ENCODE measurements around the gene FAM13A.

The FAM13A gene

DNA sequence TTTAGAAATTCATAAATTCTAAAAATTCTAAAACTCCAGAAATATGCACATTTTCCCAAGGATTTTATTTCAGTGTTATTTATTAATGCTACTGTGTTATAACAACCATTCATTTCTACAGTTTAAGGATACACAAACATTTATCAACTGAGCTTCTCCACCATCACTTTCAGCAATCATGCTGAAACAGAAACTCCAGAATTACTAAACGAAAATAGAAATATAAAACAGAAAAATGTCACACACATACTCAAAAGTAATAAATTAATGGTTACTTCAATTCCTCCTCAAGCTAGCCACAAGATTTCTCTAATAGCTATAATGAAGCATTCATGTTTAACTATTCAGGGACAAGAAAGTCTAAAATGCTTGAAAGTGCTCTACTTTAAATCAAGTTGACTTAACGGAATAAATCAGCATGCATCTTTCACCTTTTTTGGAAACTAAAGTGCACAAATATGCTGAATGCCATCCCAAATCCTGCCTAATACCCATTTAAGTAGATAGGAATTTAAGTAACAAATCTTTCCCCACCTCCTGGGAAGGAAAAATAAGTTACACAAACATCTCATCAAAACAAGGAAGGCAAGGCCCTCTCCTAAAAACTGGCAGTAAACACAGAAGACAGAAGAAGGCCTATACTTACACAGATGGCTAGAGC lies 563 bp downstream of the FAM13A start:
- H3K27ac ChIP-seq, result peak overlapping the region; percentile 82
- TF ChIP-seq ZFX (IDR thresholded peaks at IDR 0.05; ENCODE audit: borderline replicate concordance), result no peak
- no peak for TF ChIP-seq CTCF (IDR thresholded peaks at IDR 0.05)

DNA sequence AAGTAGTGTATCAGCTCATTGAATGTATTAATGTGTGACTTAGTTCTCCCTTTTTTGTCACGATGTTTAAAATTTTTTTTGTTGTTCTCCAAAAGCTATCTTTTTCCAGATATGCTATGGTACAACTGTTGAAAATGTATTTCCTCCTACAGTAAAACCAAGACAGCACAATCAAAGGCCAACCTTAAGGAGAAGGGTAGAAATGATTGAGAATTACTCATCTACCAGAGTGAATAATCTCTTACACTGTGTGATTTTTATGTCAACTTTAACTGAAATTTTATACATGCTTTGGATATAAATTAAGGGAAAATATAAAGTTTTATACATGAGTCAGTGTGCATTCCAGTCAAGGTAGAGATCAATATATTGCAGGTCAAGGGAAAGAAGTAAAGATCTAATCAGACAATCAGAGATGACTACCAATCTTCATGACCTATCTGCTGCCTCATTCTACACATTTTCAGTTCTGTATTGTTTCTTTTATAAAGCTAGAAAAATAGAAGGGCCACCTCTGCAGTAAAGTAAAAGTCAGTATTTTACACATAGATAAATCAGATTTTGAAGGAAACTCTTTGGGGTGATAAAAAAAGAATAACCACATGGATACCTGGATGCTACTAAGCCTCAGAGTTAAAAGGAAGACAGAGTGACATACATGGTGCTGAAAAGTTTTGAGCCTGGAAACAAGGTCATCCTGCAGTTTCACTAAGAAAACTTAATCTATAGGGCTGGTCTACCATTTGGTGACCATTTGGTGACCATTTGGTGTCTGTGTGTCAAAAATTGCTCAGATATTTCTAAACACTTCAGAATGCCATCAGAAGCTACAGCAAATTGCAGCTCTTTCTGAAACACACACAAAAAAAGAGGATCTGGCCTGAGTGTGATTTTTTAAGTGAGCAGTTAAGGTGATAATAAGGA lies 1.6 kb downstream of the FAM13A start:
- H3K27ac ChIP-seq, result no peak overlapping the region
- TF ChIP-seq ZFX (IDR thresholded peaks at IDR 0.05; ENCODE audit: borderline replicate concordance) (no peak), CTCF (IDR thresholded peaks at IDR 0.05) (no peak)

GRCh38 chr4:89054627-89055026 lies 2.4 kb downstream of the FAM13A start:
- no peak overlapping the region for H3K27ac ChIP-seq

GRCh38 chr4:89049853-89050252 lies 7.1 kb downstream of the FAM13A start:
- no peak overlapping the region for H3K27ac ChIP-seq
- TF ChIP-seq ZFX (IDR thresholded peaks at IDR 0.05; ENCODE audit: borderline replicate concordance) (no peak), CTCF (IDR thresholded peaks at IDR 0.05) (no peak)

More at GRCh38 chr4:89054627-89055026, 2.4 kb downstream of the FAM13A start:
- no peak for TF ChIP-seq CTCF (IDR thresholded peaks at IDR 0.05)
- TF ChIP-seq ZFX (IDR thresholded peaks at IDR 0.05; ENCODE audit: borderline replicate concordance), result no peak

DNA sequence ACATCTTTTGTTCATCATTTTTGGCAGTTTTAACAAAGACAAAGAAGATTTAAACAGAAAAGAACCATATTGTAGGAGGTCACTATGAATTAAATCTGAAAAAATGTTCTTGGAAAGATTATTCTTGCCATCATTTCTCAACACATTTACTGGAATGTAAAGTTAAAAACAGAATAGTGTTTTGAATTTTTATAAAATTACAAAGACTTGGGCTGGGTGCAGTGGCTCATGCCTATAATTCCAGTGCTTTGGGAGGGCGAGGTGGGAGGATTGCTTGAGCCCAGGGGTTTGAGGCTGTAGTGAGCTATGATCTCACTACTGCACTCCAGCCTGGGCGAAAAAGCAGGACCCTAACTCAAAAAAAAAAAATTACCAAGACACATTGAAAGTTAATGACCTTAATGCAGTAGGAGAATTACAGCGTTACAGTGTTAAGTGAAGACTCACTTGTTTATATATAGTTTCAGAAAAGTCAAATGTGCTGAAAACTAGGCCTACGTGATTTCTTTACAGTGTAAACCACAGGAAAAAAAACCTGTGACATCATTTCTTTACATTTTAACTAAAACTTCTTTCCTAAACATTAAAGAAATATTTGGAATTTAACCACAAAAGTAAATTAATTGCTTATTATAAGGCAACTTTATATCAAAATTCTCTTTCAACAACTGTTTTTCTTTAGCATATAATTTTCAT lies 7.9 kb downstream of the FAM13A start:
- no peak overlapping the region for H3K27ac ChIP-seq
- TF ChIP-seq CTCF (IDR thresholded peaks at IDR 0.05) (no peak), ZFX (IDR thresholded peaks at IDR 0.05; ENCODE audit: borderline replicate concordance) (no peak)

DNA sequence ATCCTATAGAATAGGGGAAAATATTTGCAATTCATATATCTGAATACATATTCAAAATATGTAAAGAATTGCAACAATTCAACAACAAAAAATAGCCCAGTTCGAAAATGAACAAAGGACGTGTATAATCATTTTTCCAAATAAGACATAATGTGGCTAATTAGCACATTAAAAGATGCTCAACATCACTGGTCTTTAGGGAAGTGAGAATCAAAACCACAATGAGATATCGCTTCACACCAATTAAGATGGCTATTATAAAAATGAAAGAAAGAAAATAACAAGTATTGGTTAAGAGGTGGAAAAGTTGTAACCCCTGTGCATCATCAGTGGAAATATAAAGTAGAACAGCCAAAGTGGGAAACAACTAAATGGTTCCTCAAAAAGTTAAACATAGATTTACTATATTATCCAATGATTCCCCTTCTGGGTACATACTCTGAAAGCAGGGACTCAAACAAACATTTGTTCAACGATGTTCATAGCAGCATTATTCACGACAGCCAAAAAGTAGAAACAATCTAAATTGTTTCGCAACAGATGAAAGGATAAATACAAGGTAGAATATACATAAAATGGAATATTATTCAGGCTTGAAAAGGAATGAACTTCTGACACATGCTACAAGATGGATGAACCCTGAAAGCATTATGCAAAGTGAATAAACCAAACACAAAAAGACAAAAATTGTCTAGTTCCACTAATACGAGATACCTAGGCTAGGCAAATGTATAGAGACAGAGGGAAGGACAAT lies 12.7 kb downstream of the FAM13A start:
- no peak for TF ChIP-seq ZFX (IDR thresholded peaks at IDR 0.05; ENCODE audit: borderline replicate concordance)
- no peak for TF ChIP-seq CTCF (IDR thresholded peaks at IDR 0.05)

More for the DNA sequence above, 12.7 kb downstream of the FAM13A start:
- no peak overlapping the region for H3K27ac ChIP-seq
